ENCODE results near the gene SLC8A2.
"Not testable (repeated sequence)": the region's sequence is repeated elsewhere in the genome, so short reads cannot be mapped to it uniquely, and the experiment has no call there.

The SLC8A2 gene

DNA sequence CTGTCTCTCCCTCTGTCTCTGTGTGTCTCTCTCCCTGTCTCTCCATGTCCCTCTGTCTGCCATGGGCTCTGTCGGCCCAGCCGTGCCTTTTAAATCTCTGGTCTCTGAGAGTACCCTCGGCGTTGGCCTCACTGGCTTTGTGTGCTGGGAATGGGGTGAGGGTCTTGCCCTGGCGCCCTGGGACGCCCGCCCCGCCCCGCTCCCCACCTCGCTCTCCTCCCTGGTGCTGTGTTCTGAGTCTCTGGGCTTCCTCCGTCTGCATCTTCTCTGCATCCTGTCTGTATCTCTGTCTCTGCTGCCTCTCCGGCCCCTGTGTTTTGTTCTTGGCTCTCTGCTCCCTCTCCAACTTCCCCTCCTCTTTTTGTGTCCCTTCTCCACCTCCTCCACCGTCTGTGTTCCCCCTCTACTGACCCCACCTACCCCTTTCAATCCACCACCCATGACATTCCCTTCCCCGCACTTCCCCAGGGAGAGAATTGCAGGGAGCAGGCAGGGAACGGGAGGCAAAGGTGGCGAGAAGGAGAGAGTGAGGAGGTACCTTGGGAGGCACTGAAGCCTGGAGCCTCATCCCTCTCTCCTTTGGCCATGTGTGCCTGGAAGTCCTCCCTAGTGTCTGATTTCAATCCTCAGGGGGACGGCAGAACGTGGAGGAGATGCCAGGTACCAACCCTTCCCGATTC is 48.4 kb downstream of the SLC8A2 start:
- DNase-seq, result no peak

DNA sequence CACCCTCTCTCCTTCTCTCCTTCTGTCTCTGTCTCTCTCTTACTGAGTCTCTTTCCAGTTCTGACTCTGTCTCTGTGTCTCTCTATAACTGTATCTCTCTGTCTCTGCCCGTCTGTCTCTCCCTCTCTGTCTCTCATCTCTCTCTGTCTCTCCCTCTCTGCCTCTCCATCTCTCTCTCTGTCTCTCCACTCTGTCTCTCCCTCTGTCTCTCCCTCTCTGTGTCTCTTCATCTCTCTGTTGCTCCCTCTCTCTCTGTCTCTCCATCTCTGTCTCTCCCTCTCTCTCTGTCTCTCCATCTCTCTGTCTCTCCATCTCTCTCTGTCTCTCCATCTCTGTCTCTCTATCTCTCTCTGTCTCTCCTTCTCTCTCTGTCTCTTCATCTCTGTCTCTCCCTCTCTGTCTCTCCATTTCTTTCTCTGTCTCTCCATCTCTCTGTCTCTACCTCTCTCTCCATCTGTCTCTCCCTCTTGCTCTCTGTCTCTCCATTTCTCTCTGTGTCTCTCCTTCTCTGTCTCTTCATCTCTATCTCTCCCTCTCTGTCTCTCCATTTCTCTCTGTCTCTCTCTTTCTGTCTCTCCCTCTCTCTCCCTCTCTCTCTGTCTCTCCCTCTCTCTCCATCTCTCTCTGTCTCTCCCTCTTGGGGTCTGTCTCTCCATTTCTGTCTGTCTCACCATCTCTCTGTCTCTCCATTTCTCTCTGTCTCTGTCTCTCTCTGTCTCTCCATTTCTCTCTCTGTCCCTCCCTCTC is 49.1 kb downstream of the SLC8A2 start:
- DNase-seq, result no peak

DNA sequence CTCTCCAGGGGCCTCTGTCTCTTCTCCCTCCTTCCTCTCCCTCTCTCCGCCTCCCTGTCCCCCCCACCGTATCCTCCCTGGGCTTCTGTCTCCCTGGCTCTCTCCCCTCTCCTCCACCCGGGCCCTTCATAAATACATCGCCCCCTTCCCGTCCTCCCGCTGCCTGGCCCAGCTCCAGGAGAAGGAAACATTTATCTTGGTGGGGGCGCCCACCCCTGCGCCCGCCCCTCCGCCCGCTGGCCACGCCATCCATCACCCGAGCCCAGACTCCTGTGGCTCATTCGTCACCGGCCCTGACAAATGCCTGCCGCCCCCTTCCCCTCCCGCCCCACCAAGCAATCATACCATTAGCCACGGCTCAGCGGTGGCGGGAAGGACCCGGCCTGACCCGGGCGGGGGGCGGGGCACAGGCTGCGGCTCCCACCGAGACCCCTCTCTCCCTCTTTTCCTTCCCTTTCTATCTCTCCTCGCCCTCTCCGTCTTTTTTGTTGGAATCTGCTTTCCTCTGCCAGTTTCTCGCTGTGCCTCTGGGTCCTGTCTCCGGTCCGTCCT is 49.8 kb downstream of the SLC8A2 start:
- no peak for DNase-seq

GRCh38 chr19:47421244-47421786 is 50.4 kb downstream of the SLC8A2 start:
- DNase-seq, result no peak

DNA sequence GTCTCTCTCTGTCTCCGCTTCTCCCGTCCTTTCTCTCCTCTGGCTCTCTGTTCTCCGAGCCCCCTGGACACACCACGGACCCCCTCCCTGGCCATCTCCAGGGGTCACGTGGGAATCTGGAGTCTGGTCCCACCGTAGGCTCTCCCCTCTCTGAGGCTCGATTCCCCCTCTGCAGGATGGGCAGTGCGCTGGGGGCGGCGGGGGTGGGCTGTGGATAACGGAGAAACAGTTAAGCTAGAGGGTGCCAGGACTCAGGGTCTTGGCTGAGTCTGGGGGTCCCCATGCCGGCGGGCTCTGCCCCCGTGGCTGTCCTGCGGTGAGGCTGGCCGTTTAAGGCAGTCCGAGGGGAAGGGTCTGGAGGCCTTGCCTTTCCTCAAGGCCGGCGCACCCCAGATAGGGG is 51.9 kb downstream of the SLC8A2 start:
- DNase-seq, result no peak

- no peak for DNase-seq
Measured at GRCh38 chr19:47419030-47419783, 52.5 kb downstream of the SLC8A2 start, which contains the start of gene MEIS3. TSS of gene MEIS3 (minus strand) at chr19:47419527. CDS start at chr19:47419081, 446 bp downstream.

DNA sequence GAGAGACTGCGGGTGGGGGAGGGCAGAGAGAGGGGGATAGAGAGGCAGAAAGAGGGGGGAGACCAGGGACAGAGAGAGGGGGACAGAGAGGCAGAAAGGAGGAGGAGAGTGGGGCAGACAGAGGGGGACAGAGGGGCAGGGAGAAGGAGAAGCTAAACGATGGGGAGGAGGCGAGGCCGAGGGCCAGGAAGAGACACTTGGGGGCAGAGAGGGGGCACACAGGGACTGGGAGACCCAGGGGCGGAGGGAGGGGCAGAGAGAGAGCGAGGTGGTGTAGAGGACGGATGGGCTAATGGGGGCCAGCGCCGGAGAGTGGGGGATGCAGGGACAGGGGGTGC is 53.0 kb downstream of the SLC8A2 start:
- no peak for DNase-seq

DNA sequence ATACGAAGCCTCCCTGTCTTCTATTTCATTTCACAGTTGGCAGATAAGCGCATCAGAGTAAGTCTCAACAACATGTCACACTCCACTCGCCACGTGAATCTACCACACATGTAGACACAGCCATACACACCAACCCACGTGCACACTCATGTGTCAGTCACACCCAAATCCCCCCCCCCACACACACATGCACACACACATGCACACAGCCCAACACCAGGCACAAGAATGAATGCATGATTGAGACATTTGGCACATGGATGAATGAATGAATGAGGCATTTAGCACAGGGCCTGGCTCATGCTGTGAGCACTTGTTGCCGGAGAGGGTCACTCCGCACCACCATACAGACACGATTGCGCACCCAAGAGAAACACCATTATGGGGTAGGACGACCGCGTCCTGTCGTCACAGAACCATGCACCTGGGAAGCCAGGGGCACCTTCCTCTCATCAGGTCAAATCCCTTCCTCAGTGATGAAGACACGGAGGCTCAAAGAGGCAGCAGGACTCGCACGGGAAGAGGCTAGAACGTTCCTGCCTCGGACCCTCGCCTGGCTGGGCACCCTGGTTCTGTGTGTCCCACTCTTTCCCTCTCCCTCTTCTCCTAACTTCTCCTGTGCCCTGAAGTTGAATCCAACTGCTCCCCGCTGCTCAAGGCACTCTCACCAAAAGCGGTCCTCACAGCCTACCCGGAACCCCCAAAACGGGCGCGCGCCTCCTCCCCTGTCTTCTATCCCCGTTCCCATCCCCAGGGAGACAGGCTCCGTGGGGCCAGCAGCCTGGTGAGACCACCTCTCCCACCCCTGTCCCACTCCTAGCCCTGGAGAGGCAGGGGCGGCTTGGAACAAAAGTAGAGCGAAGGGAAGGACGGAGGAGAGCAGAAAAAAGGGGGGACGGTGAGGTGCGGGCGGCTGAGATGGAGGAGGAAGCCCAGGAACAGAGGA is 53.7 kb downstream of the SLC8A2 start:
- DNase-seq, result no peak

GRCh38 chr19:47417107-47417745 is 54.5 kb downstream of the SLC8A2 start:
- DNase-seq, result no peak

DNA sequence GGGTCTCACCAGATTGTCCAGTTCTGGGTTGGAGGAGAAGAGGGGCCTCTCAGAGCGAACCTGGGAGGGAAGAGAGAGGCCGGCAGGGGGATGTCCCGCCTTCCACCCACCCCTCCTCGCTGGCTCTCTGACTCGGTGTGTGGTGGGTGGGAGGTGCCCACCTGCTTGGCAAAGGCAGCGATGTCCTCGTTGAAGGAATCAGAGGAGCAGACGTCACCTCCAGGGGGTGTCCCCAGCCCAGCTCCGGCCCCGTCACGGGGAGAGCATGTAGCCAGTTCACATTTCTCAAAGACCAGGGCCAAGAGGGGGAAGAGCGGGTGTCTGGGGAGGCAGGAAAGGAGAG is 55.1 kb downstream of the SLC8A2 start:
- no peak for DNase-seq

- DNase-seq, result no peak
Measured at GRCh38 chr19:47415953-47416642, 55.6 kb downstream of the SLC8A2 start.

DNA sequence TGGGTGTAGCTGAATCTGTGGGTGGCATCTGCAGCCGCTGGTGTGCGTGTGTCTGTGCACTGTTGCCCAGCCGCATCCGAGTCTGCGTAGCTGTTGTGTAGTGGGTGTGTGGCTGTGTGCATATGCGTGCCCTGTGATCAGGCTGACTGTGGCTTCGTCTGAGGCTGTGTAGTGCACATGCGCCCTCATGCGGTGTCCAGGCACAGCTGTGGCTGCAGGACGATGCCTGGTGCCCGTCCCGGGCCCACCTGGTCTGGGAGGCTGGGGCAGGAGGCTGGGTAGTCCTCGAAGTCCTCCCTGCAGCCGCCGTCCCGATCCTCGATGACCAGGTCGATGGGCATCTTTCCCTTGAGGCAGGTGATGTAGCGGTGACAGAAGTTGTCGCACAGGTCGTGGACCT is 57.2 kb downstream of the SLC8A2 start:
- no peak for DNase-seq

GRCh38 chr19:47413941-47414340 is 57.8 kb downstream of the SLC8A2 start:
- no peak for DNase-seq

DNA sequence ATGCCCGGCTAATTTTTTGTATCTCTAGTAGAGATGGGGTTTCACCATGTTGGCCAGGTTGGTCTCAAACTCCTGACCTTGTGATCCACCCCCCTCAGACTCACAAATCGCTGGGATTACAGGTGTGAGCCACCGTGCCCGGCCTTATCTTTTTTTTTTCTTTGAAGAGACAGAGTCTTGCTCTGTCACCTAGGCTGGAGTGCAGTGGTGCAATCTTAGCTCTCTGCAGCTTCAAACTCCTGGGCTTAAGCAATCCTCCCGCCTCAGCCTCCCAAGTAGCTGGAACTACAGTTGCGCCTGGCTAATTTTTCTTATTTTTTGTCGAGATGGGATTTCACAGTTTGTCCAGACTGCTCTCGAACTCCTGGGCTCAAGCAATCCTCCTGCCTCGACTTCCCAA is 60.0 kb downstream of the SLC8A2 start:
- DNase-seq, result not testable (repeated sequence)

DNA sequence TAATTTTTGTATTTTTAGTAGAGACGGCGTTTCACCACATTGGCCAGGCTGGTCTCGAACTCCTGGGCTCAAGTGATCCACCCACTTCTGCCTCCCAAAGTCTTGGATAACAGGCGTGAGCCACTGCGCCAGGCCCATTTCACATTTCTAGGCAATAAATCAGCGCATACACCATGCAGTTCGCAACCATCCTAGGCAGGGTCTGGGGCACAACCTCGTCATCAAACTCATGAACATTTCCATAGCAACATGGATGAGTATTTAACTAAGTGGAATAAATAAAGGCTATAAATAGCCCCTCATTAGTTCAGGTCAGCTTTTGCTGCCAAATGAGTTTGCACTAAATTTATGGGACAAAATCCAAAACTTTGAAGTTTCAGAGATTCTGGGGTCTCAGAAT is 60.6 kb downstream of the SLC8A2 start:
- no peak for DNase-seq

DNA sequence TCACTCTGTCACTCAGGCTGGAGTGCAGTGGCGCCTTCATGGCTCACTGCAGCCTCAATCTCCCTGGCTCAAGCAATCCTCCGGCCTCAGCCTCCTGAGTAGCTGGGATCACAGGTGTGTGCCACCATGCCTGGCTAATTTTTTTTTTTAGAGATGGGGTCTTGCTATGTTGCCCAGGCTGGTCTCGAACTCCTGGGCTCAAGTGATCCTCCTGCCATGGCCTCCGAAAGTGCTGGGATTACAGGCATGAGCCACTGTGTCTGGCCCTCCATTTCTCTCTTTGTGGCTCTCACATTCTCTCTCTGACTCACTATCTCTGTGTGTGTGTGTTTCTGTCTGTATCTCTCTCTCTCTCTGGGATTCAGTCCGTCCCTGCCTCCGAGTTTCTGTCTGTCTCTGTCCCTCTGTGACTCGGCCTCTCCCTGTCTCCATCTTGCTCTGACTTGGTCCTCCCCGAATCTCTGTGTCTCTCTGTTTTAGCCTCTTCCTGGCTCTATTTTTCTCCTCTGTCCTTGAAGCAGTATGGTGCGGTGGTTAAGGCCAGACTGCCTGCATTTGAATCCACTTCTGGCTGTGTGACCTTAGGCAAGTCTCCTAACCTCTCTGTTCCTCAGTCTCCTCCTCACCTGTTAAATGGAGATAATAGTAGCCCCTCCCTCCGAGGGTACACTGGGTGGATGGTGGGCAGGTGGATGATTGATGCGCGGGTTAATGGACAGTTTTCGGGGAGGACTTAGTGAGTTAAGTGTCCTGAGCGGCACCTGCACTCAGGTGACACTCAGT is 63.3 kb downstream of the SLC8A2 start:
- no peak for DNase-seq

- no peak for DNase-seq
Measured at GRCh38 chr19:47407417-47407774, 64.3 kb downstream of the SLC8A2 start.

GRCh38 chr19:47406711-47407416 is 64.8 kb downstream of the SLC8A2 start:
- no peak for DNase-seq

GRCh38 chr19:47405854-47406417 is 65.8 kb downstream of the SLC8A2 start:
- no peak for DNase-seq
